ENCODE measurements around the gene LMOD3.

LMOD3 gene

GRCh38 chr3:69122403-69122802, at the start of gene LMOD3:
LMOD3 (minus strand) TSS chr3:69122595; CDS start chr3:69122386, 209 bp downstream.
- DNase-seq = peak; percentile 7

- DNase-seq = no peak
These were observed 49.7 kb upstream of the LMOD3 start for GRCh38 chr3:69172058-69172457.

GRCh38 chr3:69166446-69166845, 44.1 kb upstream of the LMOD3 start:
- no peak for DNase-seq

DNA sequence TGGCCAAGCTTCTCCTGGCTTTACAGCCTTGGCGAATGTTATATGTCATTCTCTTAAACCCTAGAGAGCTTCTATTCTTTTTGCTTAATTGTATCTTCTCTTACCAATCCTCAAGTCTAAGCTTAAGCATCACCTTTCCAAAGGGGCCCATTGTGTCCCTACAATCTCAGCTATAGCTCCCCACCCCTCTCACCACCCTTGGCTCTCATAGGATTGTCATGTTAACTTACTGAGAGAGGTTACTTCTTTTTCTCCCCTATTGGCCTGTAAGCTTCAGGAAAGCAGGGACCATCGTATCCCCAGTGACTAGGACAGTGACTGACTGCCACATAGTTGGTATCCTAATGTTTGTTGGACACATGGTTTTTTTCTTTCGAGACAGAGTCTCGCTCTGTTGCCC, 43.3 kb upstream of the LMOD3 start:
- DNase-seq = no peak

GRCh38 chr3:69164296-69164695, 41.9 kb upstream of the LMOD3 start:
- DNase-seq = no peak

GRCh38 chr3:69162308-69162980, 40.0 kb upstream of the LMOD3 start:
- DNase-seq = no peak

DNA sequence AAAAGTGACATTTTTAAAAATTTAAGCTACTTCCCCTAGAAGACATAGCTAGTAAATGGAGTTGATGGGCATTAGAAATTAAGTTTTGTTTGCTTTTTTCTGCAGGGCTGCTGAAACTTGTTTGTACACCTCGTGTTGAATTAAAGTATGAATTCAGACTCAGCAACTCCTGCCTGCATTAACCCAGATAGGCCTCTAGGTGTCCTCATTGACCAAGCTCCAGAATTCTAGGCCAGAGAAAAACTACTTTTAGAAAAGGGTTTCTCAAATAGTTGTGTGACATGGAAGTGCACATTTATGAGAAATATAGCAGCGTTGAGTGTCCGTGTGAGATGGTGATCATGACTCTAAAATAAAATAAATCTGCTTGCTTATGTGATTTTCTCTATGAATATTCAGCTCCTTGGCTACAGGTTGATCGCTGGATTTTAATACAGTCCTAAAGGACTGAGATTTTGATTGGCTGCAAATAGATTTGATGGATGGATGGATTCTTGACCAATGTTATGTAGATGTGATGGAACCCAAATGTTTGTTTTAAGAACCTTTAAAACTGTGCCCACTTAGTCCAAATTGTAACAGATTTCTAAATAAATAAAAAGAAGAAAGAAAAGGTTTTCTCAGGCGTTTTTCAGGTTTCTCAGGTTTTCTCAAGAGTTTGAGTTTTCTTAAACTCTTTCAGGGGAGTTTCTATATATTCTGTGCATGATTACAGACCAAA, 39.4 kb upstream of the LMOD3 start:
- DNase-seq = peak; percentile 56

DNA sequence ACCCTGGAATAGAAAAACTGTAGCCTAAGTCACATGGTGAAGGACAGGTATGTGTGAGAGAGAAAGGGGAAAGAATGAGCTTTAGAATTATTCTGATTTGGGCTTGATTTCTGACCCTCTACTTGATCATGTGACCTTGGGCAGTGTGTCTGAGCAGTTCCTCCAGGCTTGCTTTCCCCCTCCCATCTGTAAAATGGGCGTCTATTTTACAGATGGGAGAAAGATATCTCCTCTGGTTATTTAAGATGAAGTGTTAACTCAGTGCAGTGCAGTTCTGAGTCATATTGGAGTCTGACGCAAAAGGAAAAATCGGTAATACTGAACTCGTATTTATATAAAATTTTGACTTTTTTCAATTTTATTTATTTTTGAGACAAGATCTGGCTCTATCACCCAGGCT, 38.1 kb upstream of the LMOD3 start:
- no peak for DNase-seq

GRCh38 chr3:69160107-69160506, 37.7 kb upstream of the LMOD3 start:
- DNase-seq = no peak

DNA sequence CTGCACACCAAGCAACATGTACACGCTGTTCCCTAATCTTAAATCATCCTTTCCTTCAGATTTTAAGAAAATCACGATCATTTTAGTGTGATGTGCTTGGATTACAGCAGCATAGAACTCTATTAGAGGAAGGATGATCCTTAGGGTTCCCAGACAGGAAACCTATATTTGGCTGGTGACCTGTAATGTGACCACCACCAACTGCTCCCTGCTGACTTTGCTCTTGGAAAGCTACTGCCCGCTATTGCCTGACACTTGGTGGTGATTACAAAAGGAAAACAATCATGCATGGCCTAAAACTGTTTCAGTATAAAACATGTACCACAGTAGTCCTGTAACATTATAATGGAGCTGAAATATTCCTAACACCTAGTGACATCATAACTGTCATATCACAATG, 27.2 kb upstream of the LMOD3 start:
- DNase-seq = no peak

- no peak for DNase-seq
These were observed 23.3 kb upstream of the LMOD3 start for GRCh38 chr3:69145688-69146087.

- DNase-seq = no peak
These were observed 22.3 kb upstream of the LMOD3 start for GRCh38 chr3:69144631-69145245.

DNA sequence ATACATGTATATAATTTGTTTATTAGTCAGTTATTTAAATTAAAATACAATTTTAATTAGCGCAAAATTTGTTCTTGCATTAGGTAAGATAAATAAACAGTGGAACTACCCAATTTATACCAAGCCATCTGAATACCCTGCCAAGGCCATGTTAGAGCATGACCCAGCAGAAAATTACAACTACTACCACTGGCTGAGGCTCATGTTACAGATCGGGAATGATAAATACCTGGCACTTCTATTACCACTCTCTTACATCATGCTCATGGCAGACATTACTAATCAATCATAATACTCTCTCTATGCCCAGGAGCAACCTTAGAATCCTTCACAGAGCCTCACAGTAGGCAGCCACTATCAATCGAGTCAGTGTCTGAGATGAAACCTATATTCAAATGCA, 21.2 kb upstream of the LMOD3 start:
- DNase-seq = no peak

DNA sequence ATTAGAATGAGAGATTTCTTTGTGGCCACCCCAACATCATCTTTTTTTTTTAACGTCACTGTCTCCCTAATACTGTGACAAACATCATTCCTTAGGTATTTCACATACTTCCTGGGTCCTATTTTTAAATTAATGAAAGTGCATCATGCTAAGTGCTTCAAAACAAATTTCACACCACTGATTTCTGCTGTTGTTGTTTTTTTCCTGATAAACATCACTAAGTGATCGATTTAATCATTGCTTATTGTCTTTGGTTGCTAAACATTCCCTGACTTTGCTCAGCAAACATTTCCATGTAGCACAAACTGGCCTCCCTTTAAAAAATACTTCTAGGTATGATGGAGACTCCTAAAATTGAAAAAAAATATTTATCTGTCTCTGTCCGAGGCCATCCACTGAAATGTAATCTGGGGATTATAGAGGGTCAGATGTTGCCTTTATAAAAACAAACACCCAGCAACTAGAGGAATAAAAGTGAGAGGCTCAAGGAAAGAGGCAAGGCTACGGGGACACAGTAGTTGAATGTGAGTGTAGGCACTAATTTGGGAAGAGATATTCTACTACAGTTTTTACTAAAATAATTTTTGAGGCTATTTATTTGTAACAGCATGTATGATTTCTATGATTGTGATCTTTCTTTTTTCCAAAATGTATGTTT, 20.5 kb upstream of the LMOD3 start:
- no peak for DNase-seq

- no peak for DNase-seq
These were observed 19.7 kb upstream of the LMOD3 start for GRCh38 chr3:69142090-69142489.

GRCh38 chr3:69141313-69141712, 18.9 kb upstream of the LMOD3 start:
- no peak for DNase-seq

- DNase-seq = no peak
These were observed 15.0 kb upstream of the LMOD3 start for GRCh38 chr3:69137412-69137811.

- no peak for DNase-seq
These were observed 14.6 kb upstream of the LMOD3 start for GRCh38 chr3:69137005-69137404.

GRCh38 chr3:69130689-69131088, 8.3 kb upstream of the LMOD3 start:
- no peak for DNase-seq

DNA sequence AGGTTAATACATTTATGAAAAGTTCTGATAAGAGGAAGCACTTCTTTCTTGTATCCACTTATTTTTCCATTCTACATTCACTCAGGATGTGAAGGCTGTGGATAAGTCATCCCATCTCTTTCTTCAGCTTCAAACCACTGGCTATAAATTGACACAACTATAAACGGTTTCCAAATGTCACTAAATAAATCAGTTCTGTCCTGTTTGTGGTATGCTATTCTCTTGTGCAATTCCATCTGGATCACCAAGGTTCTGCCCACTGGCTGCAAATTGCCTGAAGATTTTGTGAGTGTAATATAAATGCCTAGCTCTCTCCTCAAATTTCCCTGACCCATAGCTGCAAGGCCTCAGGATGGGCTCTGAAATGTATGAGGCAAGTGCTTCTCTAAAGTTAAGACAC, 7.1 kb upstream of the LMOD3 start:
- DNase-seq = no peak

- no peak for DNase-seq
These were observed 6.1 kb upstream of the LMOD3 start for GRCh38 chr3:69128509-69128908.

GRCh38 chr3:69126999-69127398, 4.6 kb upstream of the LMOD3 start:
- no peak for DNase-seq

DNA sequence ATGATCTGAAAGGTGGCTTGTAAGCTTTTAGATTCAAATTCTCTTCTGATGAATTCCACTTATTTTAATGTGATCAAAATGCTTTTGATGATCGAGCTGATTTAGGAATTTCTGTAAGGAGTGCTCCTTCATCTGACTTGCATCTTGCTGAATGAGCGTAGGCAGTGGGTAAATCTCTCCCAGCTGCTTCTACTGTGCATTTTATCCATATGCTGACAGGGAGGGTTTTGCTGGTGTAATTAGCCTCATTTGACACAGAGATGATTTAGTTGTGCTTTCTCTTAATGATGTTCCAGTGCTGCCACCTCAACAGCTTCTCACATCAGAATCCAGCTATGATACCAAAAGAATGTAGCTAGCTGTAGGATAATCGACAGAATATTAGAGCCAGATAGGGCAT, 3.8 kb upstream of the LMOD3 start:
- DNase-seq = no peak

GRCh38 chr3:69121950-69122349, 445 bp downstream of the LMOD3 start:
- DNase-seq = no peak

Measured in HCEC 1CT (cell line).